ENCODE measurements around the gene TXNDC11. TPM values are rescaled to one million over a fixed set of nuclear protein-coding genes. Genes with fewer than 3 reads are reported as not detected.

TXNDC11 gene
- total and polyA plus RNA-seq, 4 donors = 64.8 to 78.8 (median 72.2) TPM

DNA sequence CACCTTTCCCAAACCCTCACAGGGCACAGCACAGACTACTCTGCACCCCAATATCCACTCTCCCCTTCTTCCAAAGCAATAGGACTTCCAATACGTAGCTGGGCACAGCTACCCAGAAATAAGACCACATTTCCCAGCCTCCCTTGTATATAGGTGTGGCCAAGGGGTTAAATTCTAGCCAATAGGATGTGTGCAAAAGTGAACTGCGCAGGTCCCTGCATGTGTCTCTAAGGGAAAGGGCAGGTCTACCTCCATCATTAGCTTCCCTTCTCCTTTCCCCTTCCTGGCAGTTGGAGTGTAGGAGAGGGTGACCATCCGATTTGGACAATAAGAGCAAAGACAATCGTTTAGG, 99.9 kb downstream of the TXNDC11 start:
- H3K9me3 ChIP-seq (ENCODE audit: control insufficient read depth in 4 of 4, insufficient read depth in 3 of 4, low read length in 3 of 4) = no peaks in the 10 kb centered on the region
- no peak overlapping the region for H3K9ac ChIP-seq (ENCODE audit: insufficient read depth in 1 of 2, low read length in 2 of 2)
- 58 to 71% methylated on average over 4 of the region's 4 CpGs for WGBS, 2 donors
- H3K36me3 ChIP-seq (ENCODE audit: control insufficient read depth in 4 of 4, insufficient read depth in 4 of 4, low read length in 4 of 4) = no peaks in the 10 kb centered on the region
- no peak for DNase-seq
- no peak overlapping the region for H3K4me3 ChIP-seq
- H3K27me3 ChIP-seq (ENCODE audit: control insufficient read depth in 3 of 3, insufficient read depth in 3 of 3, low read length in 2 of 3) = no peaks in the 10 kb centered on the region
- peaks cover 3 to 17% (median 9%) of the 10 kb centered on the region in 5 donors for H3K4me1 ChIP-seq (ENCODE audit: control insufficient read depth in 5 of 5, insufficient read depth in 5 of 5, low read length in 5 of 5)
- no peak for ATAC-seq (ENCODE audit: insufficient read depth, low FRiP score)
- H3K27ac ChIP-seq (ENCODE audit: low read depth in 1 of 2, low read length in 1 of 2) = no peak overlapping the region
- no peak for TF ChIP-seq CTCF (IDR thresholded peaks at IDR 0.05; ENCODE audit: control extremely low read depth, extremely low read depth)

- peak overlapping the region; percentile 81 to 95 for H3K27ac ChIP-seq (ENCODE audit: low read depth in 1 of 2, low read length in 1 of 2)
- no peaks in the 10 kb centered on the region for H3K36me3 ChIP-seq (ENCODE audit: control insufficient read depth in 4 of 4, insufficient read depth in 4 of 4, low read length in 4 of 4)
- no peaks in the 10 kb centered on the region for H3K27me3 ChIP-seq (ENCODE audit: control insufficient read depth in 3 of 3, insufficient read depth in 3 of 3, low read length in 2 of 3)
- TF ChIP-seq CTCF (IDR thresholded peaks at IDR 0.05; ENCODE audit: control extremely low read depth, extremely low read depth) = peak; percentile 68
- H3K9me3 ChIP-seq (ENCODE audit: control insufficient read depth in 4 of 4, insufficient read depth in 3 of 4, low read length in 3 of 4) = no peaks in the 10 kb centered on the region
- H3K4me1 ChIP-seq (ENCODE audit: control insufficient read depth in 5 of 5, insufficient read depth in 5 of 5, low read length in 5 of 5) = peaks cover 3 to 17% (median 9%) of the 10 kb centered on the region in 5 donors
- H3K9ac ChIP-seq (ENCODE audit: insufficient read depth in 1 of 2, low read length in 2 of 2) = no peak overlapping the region
- no peak overlapping the region for H3K4me3 ChIP-seq
- ATAC-seq (ENCODE audit: insufficient read depth, low FRiP score) = peak; percentile 25
- peak; percentile 48 to 80 (median 80) for DNase-seq
- WGBS, 2 donors = 41 to 44% methylated on average over 20 of the region's 20 CpGs
These were observed 101.5 kb downstream of the TXNDC11 start for GRCh38 chr16:11640987-11641817.

GRCh38 chr16:11639925-11640899, 102.4 kb downstream of the TXNDC11 start:
- H3K27ac ChIP-seq (ENCODE audit: low read depth in 1 of 2, low read length in 1 of 2) = peak overlapping the region; percentile 81 to 95
- no peaks in the 10 kb centered on the region for H3K9me3 ChIP-seq (ENCODE audit: control insufficient read depth in 4 of 4, insufficient read depth in 3 of 4, low read length in 3 of 4)
- no peak for TF ChIP-seq CTCF (IDR thresholded peaks at IDR 0.05; ENCODE audit: control extremely low read depth, extremely low read depth)
- peak; percentile 98 to 99 (median 99) for DNase-seq
- H3K4me1 ChIP-seq (ENCODE audit: control insufficient read depth in 5 of 5, insufficient read depth in 5 of 5, low read length in 5 of 5) = peaks cover 3 to 17% (median 9%) of the 10 kb centered on the region in 5 donors
- H3K27me3 ChIP-seq (ENCODE audit: control insufficient read depth in 3 of 3, insufficient read depth in 3 of 3, low read length in 2 of 3) = no peaks in the 10 kb centered on the region
- WGBS, 2 donors = 35 to 40% methylated on average over 25 of the region's 25 CpGs
- H3K4me3 ChIP-seq = no peak overlapping the region
- peak; percentile 83 for ATAC-seq (ENCODE audit: insufficient read depth, low FRiP score)
- no peaks in the 10 kb centered on the region for H3K36me3 ChIP-seq (ENCODE audit: control insufficient read depth in 4 of 4, insufficient read depth in 4 of 4, low read length in 4 of 4)
- peak overlapping the region in 1 of 2 donors; percentile 69 for H3K9ac ChIP-seq (ENCODE audit: insufficient read depth in 1 of 2, low read length in 2 of 2)
